ENCODE measurements around the gene TRIM54.
"Not testable (repeated sequence)": the region's sequence is repeated elsewhere in the genome, so short reads cannot be mapped to it uniquely, and the experiment has no call there.

The TRIM54 gene

GRCh38 chr2:27294928-27295327, 12.7 kb downstream of the TRIM54 start:
- WGBS (ENCODE audit: insufficient coverage), result 97% methylated on average over 6 of the region's 8 CpGs
- no peaks in the 10 kb centered on the region for H3K9me3 ChIP-seq (ENCODE audit: control extremely low read depth in 1 of 5, control insufficient read depth in 4 of 5, insufficient read depth in 2 of 5, low read depth in 1 of 5, low read length in 4 of 5)
- CTCF ChIA-PET, result interaction anchor here (7.7 kb wide), 1 partner anchor 29 kb away, joined by 48 read pairs; the partner anchor contains the start of gene SLC30A3
- no peak overlapping the region for H3K27ac ChIP-seq (ENCODE audit: insufficient read depth in 1 of 2, low read depth in 1 of 2, low read length in 2 of 2, poor library complexity in 1 of 2, severe bottlenecking in 2 of 2)
- POLR2A ChIA-PET, result no interaction called here
- H3K4me3 ChIP-seq (ENCODE audit: control insufficient read depth in 1 of 7, extremely low read depth in 1 of 7, insufficient read depth in 4 of 7, low read depth in 2 of 7, low read length in 6 of 7), result no peak overlapping the region
- DNase-seq, result no peak
- peaks cover 0 to 22% (median 15%) of the 10 kb centered on the region in 4 experiments for H3K4me1 ChIP-seq (ENCODE audit: control extremely low read depth in 1 of 4, control insufficient read depth in 4 of 4, insufficient read depth in 4 of 4, low read length in 3 of 4)
- H3K27me3 ChIP-seq (replicated peaks in 2 of 5; ENCODE audit: control insufficient read depth in 4 of 5, insufficient read depth in 5 of 5, low read length in 4 of 5), result no peaks in the 10 kb centered on the region
- H3K36me3 ChIP-seq (ENCODE audit: control insufficient read depth in 4 of 4, insufficient read depth in 4 of 4, low read length in 3 of 4), result no peaks in the 10 kb centered on the region

GRCh38 chr2:27296481-27296880, 14.3 kb downstream of the TRIM54 start:
- CTCF ChIA-PET, result interaction anchor here (1.2 kb wide), 1 partner anchor 47 kb away, joined by 4 read pairs; no protein-coding TSS in a partner anchor
- POLR2A ChIA-PET, result no interaction called here
- WGBS (ENCODE audit: insufficient coverage), result 100% methylated on average over 1 of the region's 4 CpGs

GRCh38 chr2:27297195-27297594, 15.0 kb downstream of the TRIM54 start:
- Histone ChIP-seq H3K9me3 (ENCODE audit: control extremely low read depth in 1 of 5, control insufficient read depth in 4 of 5, insufficient read depth in 2 of 5, low read depth in 1 of 5, low read length in 4 of 5) (no peaks in the 10 kb centered on the region), H3K36me3 (ENCODE audit: control insufficient read depth in 4 of 4, insufficient read depth in 4 of 4, low read length in 3 of 4) (no peaks in the 10 kb centered on the region), H3K4me3 (ENCODE audit: control insufficient read depth in 1 of 7, extremely low read depth in 1 of 7, insufficient read depth in 4 of 7, low read depth in 2 of 7, low read length in 6 of 7) (no peak overlapping the region), H3K27me3 (replicated peaks in 2 of 5; ENCODE audit: control insufficient read depth in 4 of 5, insufficient read depth in 5 of 5, low read length in 4 of 5) (no peaks in the 10 kb centered on the region), H3K4me1 (ENCODE audit: control extremely low read depth in 1 of 4, control insufficient read depth in 4 of 4, insufficient read depth in 4 of 4, low read length in 3 of 4) (peaks cover 0 to 3% (median 0%) of the 10 kb centered on the region in 4 experiments), H3K27ac (ENCODE audit: insufficient read depth in 1 of 2, low read depth in 1 of 2, low read length in 2 of 2, poor library complexity in 1 of 2, severe bottlenecking in 2 of 2) (no peak overlapping the region)
- no peak for DNase-seq
- CTCF ChIA-PET, result interaction anchor here (0.9 to 1.2 kb wide), 2 partner anchors 32 to 48 kb away, joined by 4 read pairs; no protein-coding TSS in a partner anchor
- WGBS (ENCODE audit: insufficient coverage), result no CpG with 5 or more reads among the region's 3 CpGs
- POLR2A ChIA-PET, result no interaction called here

More at GRCh38 chr2:27296481-27296880, 14.3 kb downstream of the TRIM54 start:
- H3K4me1 ChIP-seq (ENCODE audit: control extremely low read depth in 1 of 4, control insufficient read depth in 4 of 4, insufficient read depth in 4 of 4, low read length in 3 of 4), result peaks cover 0 to 8% (median 2%) of the 10 kb centered on the region in 4 experiments
- no peak for DNase-seq
- no peaks in the 10 kb centered on the region for H3K27me3 ChIP-seq (replicated peaks in 2 of 5; ENCODE audit: control insufficient read depth in 4 of 5, insufficient read depth in 5 of 5, low read length in 4 of 5)
- H3K9me3 ChIP-seq (ENCODE audit: control extremely low read depth in 1 of 5, control insufficient read depth in 4 of 5, insufficient read depth in 2 of 5, low read depth in 1 of 5, low read length in 4 of 5), result no peaks in the 10 kb centered on the region
- no peak overlapping the region for H3K27ac ChIP-seq (ENCODE audit: insufficient read depth in 1 of 2, low read depth in 1 of 2, low read length in 2 of 2, poor library complexity in 1 of 2, severe bottlenecking in 2 of 2)
- H3K4me3 ChIP-seq (ENCODE audit: control insufficient read depth in 1 of 7, extremely low read depth in 1 of 7, insufficient read depth in 4 of 7, low read depth in 2 of 7, low read length in 6 of 7), result no peak overlapping the region
- H3K36me3 ChIP-seq (ENCODE audit: control insufficient read depth in 4 of 4, insufficient read depth in 4 of 4, low read length in 3 of 4), result no peaks in the 10 kb centered on the region

GRCh38 chr2:27298391-27299080, 16.3 kb downstream of the TRIM54 start:
- H3K4me3 ChIP-seq (ENCODE audit: control insufficient read depth in 1 of 7, extremely low read depth in 1 of 7, insufficient read depth in 4 of 7, low read depth in 2 of 7, low read length in 6 of 7), result no peak overlapping the region
- WGBS (ENCODE audit: insufficient coverage), result 96% methylated on average over 15 of the region's 18 CpGs
- ChIA-PET POLR2A (interaction anchor here (0.7 kb wide), 1 partner anchor 18 kb away, joined by 4 read pairs; no protein-coding TSS in a partner anchor), CTCF (interaction anchor here (0.9 to 7.8 kb wide), 5 partner anchors 7 to 47 kb away, joined by 3 to 94 read pairs (median 17); partner anchors contain the start of gene TRIM54)
- H3K36me3 ChIP-seq (ENCODE audit: control insufficient read depth in 4 of 4, insufficient read depth in 4 of 4, low read length in 3 of 4), result no peaks in the 10 kb centered on the region
- H3K27ac ChIP-seq (ENCODE audit: insufficient read depth in 1 of 2, low read depth in 1 of 2, low read length in 2 of 2, poor library complexity in 1 of 2, severe bottlenecking in 2 of 2), result no peak overlapping the region
- DNase-seq, result no peak
- no peaks in the 10 kb centered on the region for H3K27me3 ChIP-seq (replicated peaks in 2 of 5; ENCODE audit: control insufficient read depth in 4 of 5, insufficient read depth in 5 of 5, low read length in 4 of 5)
- H3K4me1 ChIP-seq (ENCODE audit: control extremely low read depth in 1 of 4, control insufficient read depth in 4 of 4, insufficient read depth in 4 of 4, low read length in 3 of 4), result peaks cover 0 to 3% (median 3%) of the 10 kb centered on the region in 4 experiments
- no peaks in the 10 kb centered on the region for H3K9me3 ChIP-seq (ENCODE audit: control extremely low read depth in 1 of 5, control insufficient read depth in 4 of 5, insufficient read depth in 2 of 5, low read depth in 1 of 5, low read length in 4 of 5)

- WGBS (ENCODE audit: insufficient coverage), result 100% methylated on average over 1 of the region's 4 CpGs
- POLR2A ChIA-PET, result not testable (repeated sequence)
- CTCF ChIA-PET, result interaction anchor here (0.7 to 7.8 kb wide), 8 partner anchors 9 to 219 kb away, joined by 3 to 94 read pairs (median 10); partner anchors contain the start of genes MPV17 and TRIM54
These were observed 18.4 kb downstream of the TRIM54 start for GRCh38 chr2:27300606-27301005.

GRCh38 chr2:27303093-27304025, 21.1 kb downstream of the TRIM54 start:
- Histone ChIP-seq H3K9me3 (ENCODE audit: control extremely low read depth in 1 of 5, control insufficient read depth in 4 of 5, insufficient read depth in 2 of 5, low read depth in 1 of 5, low read length in 4 of 5) (no peaks in the 10 kb centered on the region), H3K36me3 (ENCODE audit: control insufficient read depth in 4 of 4, insufficient read depth in 4 of 4, low read length in 3 of 4) (peaks cover 0 to 3% (median 0%) of the 10 kb centered on the region in 4 experiments), H3K27me3 (replicated peaks in 2 of 5; ENCODE audit: control insufficient read depth in 4 of 5, insufficient read depth in 5 of 5, low read length in 4 of 5) (peaks cover 0 to 37% (median 19%) of the 10 kb centered on the region in 5 experiments), H3K27ac (ENCODE audit: insufficient read depth in 1 of 2, low read depth in 1 of 2, low read length in 2 of 2, poor library complexity in 1 of 2, severe bottlenecking in 2 of 2) (no peak overlapping the region), H3K4me1 (ENCODE audit: control extremely low read depth in 1 of 4, control insufficient read depth in 4 of 4, insufficient read depth in 4 of 4, low read length in 3 of 4) (peaks cover 0 to 26% (median 18%) of the 10 kb centered on the region in 4 experiments), H3K4me3 (ENCODE audit: control insufficient read depth in 1 of 7, extremely low read depth in 1 of 7, insufficient read depth in 4 of 7, low read depth in 2 of 7, low read length in 6 of 7) (peak overlapping the region in 3 of 7 experiments; percentile 54 to 71 (median 57))
- 30% methylated on average over 22 of the region's 25 CpGs for WGBS (ENCODE audit: insufficient coverage)
- CTCF ChIA-PET, result interaction anchor here (0.7 to 7.8 kb wide), 29 partner anchors 7 to 254 kb away, joined by 3 to 94 read pairs (median 4); partner anchors contain the start of genes MPV17 and TRIM54
- peak; percentile 67 to 78 (median 75) for DNase-seq
- POLR2A ChIA-PET, result interaction anchor here (0.6 kb wide), 1 partner anchor 53 kb away, joined by 4 read pairs; the partner anchor contains the start of gene GTF3C2

More at GRCh38 chr2:27300606-27301005, 18.4 kb downstream of the TRIM54 start:
- not testable (repeated sequence) for H3K4me3 ChIP-seq (ENCODE audit: control insufficient read depth in 1 of 7, extremely low read depth in 1 of 7, insufficient read depth in 4 of 7, low read depth in 2 of 7, low read length in 6 of 7); H3K27ac ChIP-seq (ENCODE audit: insufficient read depth in 1 of 2, low read depth in 1 of 2, low read length in 2 of 2, poor library complexity in 1 of 2, severe bottlenecking in 2 of 2); H3K4me1 ChIP-seq (ENCODE audit: control extremely low read depth in 1 of 4, control insufficient read depth in 4 of 4, insufficient read depth in 4 of 4, low read length in 3 of 4); DNase-seq; H3K27me3 ChIP-seq (replicated peaks in 2 of 5; ENCODE audit: control insufficient read depth in 4 of 5, insufficient read depth in 5 of 5, low read length in 4 of 5); H3K9me3 ChIP-seq (ENCODE audit: control extremely low read depth in 1 of 5, control insufficient read depth in 4 of 5, insufficient read depth in 2 of 5, low read depth in 1 of 5, low read length in 4 of 5); H3K36me3 ChIP-seq (ENCODE audit: control insufficient read depth in 4 of 4, insufficient read depth in 4 of 4, low read length in 3 of 4)

All from common myeloid progenitor, CD34-positive (primary cell).